Nephron progenitor cell (in vitro differentiated cells): ENCODE data around the gene GLI2.
A peak's percentile ranks its signal among the peaks of the same experiment; 100 is the strongest.

Experiments used
- DNase-seq: peaks from one replicate; pipeline ENCODE4 v3.0.0; 2021
- H3K27ac Mint-ChIP-seq: 2 replicates; pipeline ENCODE4 v1.8.0; 2021; ENCODE audit warnings: mild to moderate bottlenecking, moderate library complexity, mixed read lengths
- H3K27me3 Mint-ChIP-seq: 2 replicates; pipeline ENCODE4 v1.8.0; 2021; ENCODE audit warnings: mild to moderate bottlenecking, low read depth, mixed read lengths; ENCODE audit not compliant: poor library complexity
- H3K36me3 Mint-ChIP-seq: 2 replicates; pipeline ENCODE4 v1.8.0; 2021; ENCODE audit warnings: low read depth, mixed read lengths
- H3K4me1 Mint-ChIP-seq: 2 replicates; pipeline ENCODE4 v1.8.0; 2021; ENCODE audit warnings: mixed read lengths
- H3K4me3 Mint-ChIP-seq: 2 replicates; pipeline ENCODE4 v1.8.0; 2021; ENCODE audit warnings: mild to moderate bottlenecking, moderate library complexity, mixed read lengths
- H3K9me3 Mint-ChIP-seq: 2 replicates; pipeline ENCODE4 v1.8.0; 2021; ENCODE audit warnings: mild to moderate bottlenecking, moderate library complexity, mixed read lengths
- CTCF ChIP-seq: fragments of 200-600 bp; sonication (generic); IDR thresholded peaks from 2 replicates; pipeline ENCODE4 v1.5.0; 2021; ENCODE audit warnings: antibody characterized with exemption

GLI2 gene

GRCh38 chr2:120770176-120770575 is 34.5 kb downstream of the GLI2 start:
- no peaks in the 10 kb centered on the region for H3K9me3 Mint-ChIP-seq
- H3K27ac Mint-ChIP-seq, result no peak overlapping the region
- no peak for DNase-seq
- peaks cover 10% of the 10 kb centered on the region for H3K27me3 Mint-ChIP-seq
- H3K4me3 Mint-ChIP-seq, result no peak overlapping the region
- H3K4me1 Mint-ChIP-seq, result peaks cover 78% of the 10 kb centered on the region
- no peak for TF ChIP-seq CTCF
- no peaks in the 10 kb centered on the region for H3K36me3 Mint-ChIP-seq

GRCh38 chr2:120770641-120771040 is 35.0 kb downstream of the GLI2 start:
- Mint-ChIP-seq H3K4me3 (no peak overlapping the region), H3K27ac (peak overlapping the region; percentile 39), H3K4me1 (peaks cover 73% of the 10 kb centered on the region), H3K27me3 (peaks cover 10% of the 10 kb centered on the region), H3K9me3 (no peaks in the 10 kb centered on the region), H3K36me3 (no peaks in the 10 kb centered on the region)
- DNase-seq, result no peak
- TF ChIP-seq CTCF, result no peak

- no peak for DNase-seq
- peaks cover 67% of the 10 kb centered on the region for H3K4me1 Mint-ChIP-seq
- TF ChIP-seq CTCF, result no peak
- H3K4me3 Mint-ChIP-seq, result no peak overlapping the region
- no peaks in the 10 kb centered on the region for H3K36me3 Mint-ChIP-seq
- H3K27me3 Mint-ChIP-seq, result peaks cover 9% of the 10 kb centered on the region
- H3K9me3 Mint-ChIP-seq, result no peaks in the 10 kb centered on the region
- peak overlapping the region; percentile 66 for H3K27ac Mint-ChIP-seq
Observed at GRCh38 chr2:120771111-120771780, 35.6 kb downstream of the GLI2 start.

- H3K9me3 Mint-ChIP-seq, result no peaks in the 10 kb centered on the region
- DNase-seq, result no peak
- peaks cover 5% of the 10 kb centered on the region for H3K27me3 Mint-ChIP-seq
- peaks cover 61% of the 10 kb centered on the region for H3K4me1 Mint-ChIP-seq
- TF ChIP-seq CTCF, result no peak
- no peak overlapping the region for H3K4me3 Mint-ChIP-seq
- H3K27ac Mint-ChIP-seq, result peak overlapping the region; percentile 66
- no peaks in the 10 kb centered on the region for H3K36me3 Mint-ChIP-seq
Observed at GRCh38 chr2:120771781-120772208, 36.1 kb downstream of the GLI2 start.

- no peak overlapping the region for H3K4me3 Mint-ChIP-seq
Observed at GRCh38 chr2:120772261-120772660, 36.6 kb downstream of the GLI2 start.

More at GRCh38 chr2:120772261-120772660, 36.6 kb downstream of the GLI2 start:
- no peak for DNase-seq
- H3K27me3 Mint-ChIP-seq, result peaks cover 5% of the 10 kb centered on the region
- no peak for TF ChIP-seq CTCF
- no peaks in the 10 kb centered on the region for H3K9me3 Mint-ChIP-seq
- H3K36me3 Mint-ChIP-seq, result no peaks in the 10 kb centered on the region
- peaks cover 57% of the 10 kb centered on the region for H3K4me1 Mint-ChIP-seq
- H3K27ac Mint-ChIP-seq, result peak overlapping the region; percentile 38
